GM18519 (cell line): Measurements from ENCODE around the gene OR11A1.

Experiments used
- ATAC-seq: cut with Tn5 transposase; IDR thresholded peaks from one replicate; pipeline ENCODE4 v1.9.1; 2021; ENCODE audit warnings: mild to moderate bottlenecking, moderate library complexity; ENCODE audit not compliant: unreplicated experiment, low FRiP score

Gene OR11A1

GRCh38 chr6:29403801-29404200, 53.1 kb downstream of the OR11A1 start:
- no peak for ATAC-seq

- ATAC-seq = no peak
Observed at GRCh38 chr6:29399525-29399924, 57.3 kb downstream of the OR11A1 start.

- ATAC-seq = no peak
Observed at GRCh38 chr6:29395331-29395730, 61.5 kb downstream of the OR11A1 start, which contains the start of gene OR12D2. TSS of gene OR12D2 (plus strand) at chr6:29395631. CDS start at chr6:29396700, 1,069 bp downstream.

- no peak for ATAC-seq
Observed at GRCh38 chr6:29388533-29388932, 68.3 kb downstream of the OR11A1 start.

GRCh38 chr6:29376003-29376402, 80.9 kb downstream of the OR11A1 start:
- no peak for ATAC-seq
